HG03469 (cell line): Measurements from ENCODE around the gene RGR.

ENCODE experiments used
- ATAC-seq: cut with Tn5 transposase; IDR thresholded peaks from one replicate; pipeline ENCODE4 v1.9.1; 2021; ENCODE audit warnings: mild to moderate bottlenecking, moderate library complexity, moderate number of reproducible peaks; ENCODE audit not compliant: unreplicated experiment

Gene RGR

GRCh38 chr10:84217746-84218145, 27.1 kb upstream of the RGR start:
- no peak for ATAC-seq

- ATAC-seq: no peak
Measured at GRCh38 chr10:84221916-84222315, 22.9 kb upstream of the RGR start.

- no peak for ATAC-seq
Measured at GRCh38 chr10:84224411-84225028, 20.3 kb upstream of the RGR start.

- no peak for ATAC-seq
Measured at GRCh38 chr10:84225427-84226173, 19.3 kb upstream of the RGR start, which contains the start of gene LRIT2. TSS of gene LRIT2 (minus strand) at chr10:84225544. CDS start at chr10:84225520, 24 bp downstream.

- ATAC-seq: no peak
Measured at GRCh38 chr10:84226616-84227015, 18.2 kb upstream of the RGR start.

- no peak for ATAC-seq
Measured at GRCh38 chr10:84227810-84228209, 17.0 kb upstream of the RGR start.

- ATAC-seq: no peak
Measured at GRCh38 chr10:84230359-84230758, 14.5 kb upstream of the RGR start.

- no peak for ATAC-seq
Measured at GRCh38 chr10:84232376-84232775, 12.5 kb upstream of the RGR start.

GRCh38 chr10:84233940-84234339, 10.9 kb upstream of the RGR start:
- ATAC-seq: no peak

- ATAC-seq: no peak
Measured at GRCh38 chr10:84234479-84234878, 10.4 kb upstream of the RGR start.

GRCh38 chr10:84235096-84235495, 9.8 kb upstream of the RGR start:
- no peak for ATAC-seq

GRCh38 chr10:84236807-84237198, 8.1 kb upstream of the RGR start:
- no peak for ATAC-seq

- ATAC-seq: no peak
Measured at GRCh38 chr10:84237199-84238051, 7.4 kb upstream of the RGR start.

- ATAC-seq: no peak
Measured at GRCh38 chr10:84238909-84239308, 5.9 kb upstream of the RGR start.

GRCh38 chr10:84241185-84241790, 3.6 kb upstream of the RGR start, which contains the start of gene LRIT1:
TSS of gene LRIT1 (minus strand) at chr10:84241546. CDS start at chr10:84241439, 107 bp downstream.
- no peak for ATAC-seq

GRCh38 chr10:84243759-84244158, 1.1 kb upstream of the RGR start:
- ATAC-seq: no peak

- no peak for ATAC-seq
Measured at GRCh38 chr10:84247496-84247895, 2.6 kb downstream of the RGR start.

- ATAC-seq: no peak
Measured at GRCh38 chr10:84248794-84249193, 3.9 kb downstream of the RGR start.

- no peak for ATAC-seq
Measured at GRCh38 chr10:84254552-84255478, 10.0 kb downstream of the RGR start.
